Measurements from ENCODE around the gene GNAS.

GRCh38 chr20:58896820-58897219, 44.3 kb downstream of the GNAS start:
- no peak for TF ChIP-seq GATA3 (IDR thresholded peaks at IDR 0.05; ENCODE audit: low read depth, low read length)
- no peak for TF ChIP-seq GATA2 (IDR thresholded peaks at IDR 0.05; ENCODE audit: low read depth, low read length)
